Right lobe of liver (tissue), 4 donors: ENCODE results near the gene NOTUM.

ENCODE experiments used
- POLR2A ChIP-seq: fragments of 450-650 bp; IDR thresholded peaks from one replicate; pipeline ENCODE4 v1.6.1; 2017; ENCODE audit warnings: antibody characterized with exemption, mild to moderate bottlenecking
- TF ChIP-seq, protein P1 (sequence below), 4 donors: fragments of 200-600 bp in 3 of 4; fragments of 450-650 bp in 1 of 4; IDR thresholded peaks; one replicate each; pipeline versions ENCODE4 v1.5.1 to v1.8.0; 2016 to 2022; ENCODE audit warnings: antibody characterized with exemption in 4 of 4, mild to moderate bottlenecking in 2 of 4
- donor health status: DM: no; HTN: no; CAD: no.
- donor health status: DM: no; HTN: no; CAD: no.
- donor health status: DM: no; HTN: yes; CAD: no.

DNA sequence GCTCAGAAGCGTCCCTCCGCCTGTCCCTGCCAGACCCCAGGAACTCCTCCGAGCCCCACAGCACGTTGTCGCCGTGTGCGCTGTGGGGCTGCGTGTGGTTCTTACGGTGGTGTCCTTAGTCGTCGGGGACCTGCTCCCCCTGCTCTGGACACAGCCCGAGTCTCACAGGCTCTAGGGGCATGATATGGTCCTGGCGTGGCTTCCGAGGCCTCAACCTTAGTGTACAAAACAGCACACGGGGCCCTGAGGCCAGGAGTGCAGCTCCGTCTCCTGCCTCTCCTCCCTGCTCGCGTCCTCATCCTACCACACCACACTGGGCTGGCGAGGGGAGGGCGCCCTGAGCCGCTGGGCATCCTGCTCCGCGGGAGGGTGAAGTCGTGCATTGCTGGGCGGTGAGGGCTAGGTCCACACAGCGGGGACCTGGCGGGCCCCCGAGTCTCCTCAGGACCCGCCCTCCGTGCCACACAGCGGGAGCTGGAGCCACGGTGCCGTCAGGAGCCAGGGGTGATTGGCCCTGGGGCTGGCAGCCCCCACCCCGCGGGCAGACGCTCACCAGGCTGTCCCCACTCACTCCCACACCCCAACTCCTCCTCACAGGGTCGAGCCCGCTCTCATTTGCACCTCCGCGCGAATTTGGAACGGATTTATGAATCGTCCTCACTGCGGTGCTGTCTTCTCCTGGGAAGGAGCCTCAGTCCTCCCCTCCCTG, 32.3 kb downstream of the NOTUM start:
- TF ChIP-seq, protein P1, sequence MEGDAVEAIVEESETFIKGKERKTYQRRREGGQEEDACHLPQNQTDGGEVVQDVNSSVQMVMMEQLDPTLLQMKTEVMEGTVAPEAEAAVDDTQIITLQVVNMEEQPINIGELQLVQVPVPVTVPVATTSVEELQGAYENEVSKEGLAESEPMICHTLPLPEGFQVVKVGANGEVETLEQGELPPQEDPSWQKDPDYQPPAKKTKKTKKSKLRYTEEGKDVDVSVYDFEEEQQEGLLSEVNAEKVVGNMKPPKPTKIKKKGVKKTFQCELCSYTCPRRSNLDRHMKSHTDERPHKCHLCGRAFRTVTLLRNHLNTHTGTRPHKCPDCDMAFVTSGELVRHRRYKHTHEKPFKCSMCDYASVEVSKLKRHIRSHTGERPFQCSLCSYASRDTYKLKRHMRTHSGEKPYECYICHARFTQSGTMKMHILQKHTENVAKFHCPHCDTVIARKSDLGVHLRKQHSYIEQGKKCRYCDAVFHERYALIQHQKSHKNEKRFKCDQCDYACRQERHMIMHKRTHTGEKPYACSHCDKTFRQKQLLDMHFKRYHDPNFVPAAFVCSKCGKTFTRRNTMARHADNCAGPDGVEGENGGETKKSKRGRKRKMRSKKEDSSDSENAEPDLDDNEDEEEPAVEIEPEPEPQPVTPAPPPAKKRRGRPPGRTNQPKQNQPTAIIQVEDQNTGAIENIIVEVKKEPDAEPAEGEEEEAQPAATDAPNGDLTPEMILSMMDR (IDR thresholded peaks at IDR 0.05), result no peak
- TF ChIP-seq POLR2A, result no peak
